ENCODE results near the gene RBSN.

- TF ChIP-seq CTCF (IDR thresholded peaks at IDR 0.05) (no peak), POLR2A (IDR thresholded peaks at IDR 0.05) (no peak)
These were observed 29.5 kb downstream of the RBSN start for GRCh38 chr3:15069441-15069840.

Measured in vagina (tissue), 2 donors.